Spleen (tissue), 11 donors: Measurements from ENCODE around the gene THBS2. TPM values are rescaled to one million over a fixed set of nuclear protein-coding genes. Genes with fewer than 3 reads are reported as not detected.

Experiments
- DNase-seq: peaks from one replicate; pipeline ENCODE4 v3.0.0-alpha.2; 2020
- H3K27ac ChIP-seq, 8 donors: fragments of 200-600 bp; sonication (generic) in 7 of 8; 1 replicate in 4 of 8; 2 replicates in 4 of 8; pipeline versions ENCODE4 v1.5.0 to v1.8.0; 2016 to 2021; ENCODE audit warnings: inconsistent platforms in 4 of 8, mild to moderate bottlenecking in 4 of 8, moderate library complexity in 1 of 8
- H3K27me3 ChIP-seq, 7 donors: fragments of 200-600 bp; sonication (generic) in 6 of 7; replicated peaks in 1 of 7; 1 replicate in 4 of 7; 2 replicates in 3 of 7; pipeline versions ENCODE4 v1.5.0 to v1.8.0; 2016 to 2021; ENCODE audit warnings: inconsistent platforms in 3 of 7, mild to moderate bottlenecking in 1 of 7
- H3K36me3 ChIP-seq, 6 donors: fragments of 200-600 bp; sonication (generic) in 5 of 6; 1 replicate in 4 of 6; 2 replicates in 2 of 6; pipeline versions ENCODE4 v1.5.0 to v1.8.0; 2016 to 2021; ENCODE audit warnings: inconsistent platforms in 2 of 6
- H3K4me1 ChIP-seq, 6 donors: fragments of 200-600 bp; sonication (generic) in 5 of 6; 1 replicate in 3 of 6; 2 replicates in 3 of 6; pipeline versions ENCODE4 v1.5.0 to v1.8.0; 2016 to 2021; ENCODE audit warnings: inconsistent platforms in 3 of 6
- H3K4me3 ChIP-seq, 8 donors: fragments of 200-600 bp; sonication (generic) in 7 of 8; 1 replicate in 4 of 8; 2 replicates in 4 of 8; pipeline versions ENCODE4 v1.5.0 to v1.8.0; 2016 to 2021; ENCODE audit warnings: inconsistent platforms in 4 of 8, mild to moderate bottlenecking in 4 of 8, moderate library complexity in 2 of 8
- H3K9me3 ChIP-seq, 8 donors: fragments of 200-600 bp; sonication (generic) in 7 of 8; 1 replicate in 4 of 8; 2 replicates in 4 of 8; pipeline versions ENCODE4 v1.5.0 to v1.8.0; 2016 to 2021; ENCODE audit warnings: inconsistent platforms in 4 of 8
- CTCF ChIP-seq, 11 experiments: fragments of 200-600 bp in 7 of 11; fragments of 450-650 bp in 4 of 11; sonication (generic) in 4 of 11; IDR thresholded peaks in 8 of 11; conservative IDR thresholded peaks in 3 of 11; 1 replicate in 7 of 11; 2 replicates in 4 of 11; pipeline versions ENCODE4 v1.4.0 to v1.8.0; 2016 to 2021; ENCODE audit warnings: antibody characterized with exemption in 11 of 11, inconsistent platforms in 4 of 11, mild to moderate bottlenecking in 1 of 11
- POLR2A ChIP-seq, 3 donors: fragments of 450-650 bp; IDR thresholded peaks; one replicate each; pipeline ENCODE4 v1.5.1; 2017; ENCODE audit warnings: antibody characterized with exemption in 3 of 3, mild to moderate bottlenecking in 1 of 3
- POLR2AphosphoS5 ChIP-seq, 3 donors: sonication (generic); formaldehyde crosslinking; IDR thresholded peaks; one replicate each; pipeline ENCODE4 v1.5.1; 2017; ENCODE audit warnings: antibody characterized with exemption in 3 of 3
- WGBS, 5 donors: extraction: QIAGEN DNeasy Blood & Tissue Kit in 3 of 5; methylation state at CpG; one replicate each; pipeline versions ENCODE4 v1.1.5 to v1.1.7; 2013 to 2018; 5-methylcytosine and 5-hydroxymethylcytosine counted together
- intact Hi-C: fragments of 100-400 bp; cut with DNase I; formaldehyde crosslinking; loops from one replicate; pipeline ENCODE4 v1.15.0; 2023; ENCODE audit warnings: low total_unique reads
- polyA plus RNA-seq, 3 donors: library from polyadenylated mRNA; stranded (reverse); fragments of 200-250 nt; gene quantifications; one replicate each; pipeline ENCODE4 v1.2.1, GENCODE V29; 2013
- total RNA-seq, 7 donors: library from RNA; depleted of rRNA in 3 of 7; stranded (reverse); fragments of >200 nt in 3 of 7; fragmentation: NEBNext Ultra II Directional in 4 of 7; extraction: Animal tissue kit (Norgen Biotek cat#: 25700) in 4 of 7; gene quantifications; one replicate each; pipeline versions ENCODE4 v1.1.0 to v1.2.1, GENCODE V29; 2016 to 2021
- donor health status: healthy with polysubstance abuse.
- donor health status: DM: no; HTN: no; CAD: no; lungs with moderate emphysema.
- donor health status: DM: no; HTN: no; CAD: no.
- donor health status: Bipolar disorder and iron deficiency.
- donor health status: healthy.
- donor health status: DM: no; HTN: no; CAD: no.
- donor health status: DM: yes; HTN: yes; CAD: no.

THBS2 gene
- total and polyA plus RNA-seq, 10 donors, result 1.2 to 24.9 (median 5.7) TPM

GRCh38 chr6:169291646-169292337 lies 38.1 kb upstream of the THBS2 start:
- Histone ChIP-seq H3K4me1 (peaks cover 0 to 9% (median 0%) of the 10 kb centered on the region in 6 donors), H3K4me3 (no peak overlapping the region), H3K27me3 (peaks cover 0 to 12% (median 0%) of the 10 kb centered on the region in 7 donors), H3K27ac (peak overlapping the region in 2 of 8 donors; percentile 1 to 5), H3K9me3 (no peaks in the 10 kb centered on the region), H3K36me3 (no peaks in the 10 kb centered on the region)
- TF ChIP-seq POLR2A (IDR thresholded peaks at IDR 0.05), result no peak
- TF ChIP-seq CTCF (IDR thresholded peaks at IDR 0.05 in 8 of 11, conservative IDR thresholded peaks at IDR 0.05 in 3 of 11), result no peak
- no peak for DNase-seq
- intact Hi-C loops, result no loop called here
- WGBS, 5 donors, result 74 to 85% (median 79%) methylated on average over 14 of the region's 14 CpGs

DNA sequence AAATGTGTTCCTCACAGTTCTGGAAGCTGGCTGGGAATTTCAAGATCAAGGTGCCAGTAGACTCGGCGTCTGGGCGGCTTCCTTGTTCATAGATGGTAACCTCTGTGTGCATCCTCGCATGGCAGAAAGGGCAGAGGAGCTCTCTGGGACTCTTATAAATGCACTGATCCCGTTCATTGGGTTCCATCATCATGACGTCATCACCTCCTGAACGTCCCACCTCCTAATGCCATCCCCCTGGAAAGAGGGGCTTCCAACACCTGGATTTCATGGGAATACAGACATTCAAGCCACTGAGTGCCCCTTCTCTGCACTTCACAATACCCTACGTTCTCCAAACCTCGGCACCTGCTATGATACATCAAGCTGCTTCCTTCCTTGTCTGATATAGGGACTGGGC lies 37.5 kb upstream of the THBS2 start:
- Histone ChIP-seq H3K36me3 (no peaks in the 10 kb centered on the region), H3K4me1 (peaks cover 0 to 9% (median 0%) of the 10 kb centered on the region in 6 donors), H3K27ac (no peak overlapping the region), H3K27me3 (peaks cover 0 to 12% (median 0%) of the 10 kb centered on the region in 7 donors), H3K9me3 (no peaks in the 10 kb centered on the region), H3K4me3 (no peak overlapping the region)
- intact Hi-C loops, result no loop called here
- TF ChIP-seq POLR2A (IDR thresholded peaks at IDR 0.05) (no peak), POLR2AphosphoS5 (IDR thresholded peaks at IDR 0.05) (no peak)
- DNase-seq, result no peak
- 78 to 93% (median 84%) methylated on average over 9 of the region's 9 CpGs for WGBS, 5 donors

DNA sequence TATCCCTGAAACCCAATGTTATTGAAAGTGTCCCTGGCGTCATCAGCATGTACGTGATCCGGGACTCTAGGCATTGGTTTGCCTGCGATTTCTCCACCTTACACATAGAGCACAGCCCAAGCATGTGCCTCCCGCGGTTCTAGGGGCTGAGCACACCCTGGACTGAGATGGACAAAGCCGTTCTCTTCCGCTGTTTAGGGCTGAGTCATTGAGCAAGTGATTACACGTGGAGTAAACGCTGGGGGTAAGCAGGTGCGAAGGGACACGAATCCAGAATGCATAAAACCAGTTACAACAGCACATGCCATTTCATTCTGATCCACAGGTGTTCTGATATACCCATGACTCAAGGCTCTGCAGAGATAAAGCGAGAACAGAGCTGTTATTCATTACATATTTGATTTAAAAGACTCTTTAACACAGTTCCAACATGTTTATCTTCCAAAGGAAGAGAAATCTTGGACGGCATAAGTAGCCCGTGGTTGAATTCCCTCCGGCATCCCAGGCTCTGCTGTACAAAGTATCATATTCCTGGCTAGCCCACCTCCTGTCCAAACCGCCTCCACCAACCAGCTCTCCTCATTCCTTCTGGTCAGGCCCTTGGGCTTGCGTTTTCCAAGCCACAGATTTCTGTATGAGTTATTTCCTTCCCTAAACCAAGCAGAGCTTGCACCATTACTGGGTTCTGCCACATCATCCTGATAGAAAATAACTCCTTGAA lies 36.1 kb upstream of the THBS2 start:
- Histone ChIP-seq H3K4me1 (peaks cover 0 to 9% (median 0%) of the 10 kb centered on the region in 6 donors), H3K9me3 (no peaks in the 10 kb centered on the region), H3K4me3 (no peak overlapping the region), H3K27ac (no peak overlapping the region), H3K27me3 (peaks cover 0 to 12% (median 0%) of the 10 kb centered on the region in 7 donors), H3K36me3 (no peaks in the 10 kb centered on the region)
- WGBS, 5 donors, result 74 to 80% (median 77%) methylated on average over 18 of the region's 18 CpGs
- no peak for DNase-seq
- TF ChIP-seq POLR2AphosphoS5 (IDR thresholded peaks at IDR 0.05) (no peak), POLR2A (IDR thresholded peaks at IDR 0.05) (no peak), CTCF (IDR thresholded peaks at IDR 0.05 in 8 of 11, conservative IDR thresholded peaks at IDR 0.05 in 3 of 11) (no peak)
- intact Hi-C loops, result no loop called here

GRCh38 chr6:169289257-169289618 lies 35.6 kb upstream of the THBS2 start:
- WGBS, 5 donors, result 78 to 88% (median 84%) methylated on average over 5 of the region's 5 CpGs
- intact Hi-C loops, result no loop called here
- Histone ChIP-seq H3K27ac (no peak overlapping the region), H3K27me3 (peaks cover 0 to 12% (median 0%) of the 10 kb centered on the region in 7 donors), H3K9me3 (no peaks in the 10 kb centered on the region), H3K36me3 (no peaks in the 10 kb centered on the region), H3K4me1 (peaks cover 0 to 9% (median 0%) of the 10 kb centered on the region in 6 donors), H3K4me3 (no peak overlapping the region)
- no peak for TF ChIP-seq CTCF (IDR thresholded peaks at IDR 0.05 in 8 of 11, conservative IDR thresholded peaks at IDR 0.05 in 3 of 11)
- DNase-seq, result no peak
